GM12875 (cell line): ENCODE results near the gene ARHGAP19.

Source experiments
- H3K4me3 ChIP-seq: one replicate; pipeline ENCODE4 v1.5.1; 2011; ENCODE audit warnings: low read depth, low read length, control low read depth
- TF ChIP-seq, protein P1 (sequence below): IDR thresholded peaks from 2 replicates; pipeline ENCODE4 v1.5.1; 2011; ENCODE audit warnings: low read depth, mild to moderate bottlenecking, control low read depth, inconsistent platforms, low read length, moderate library complexity, borderline replicate concordance; ENCODE audit not compliant: insufficient read depth

Gene ARHGAP19

GRCh38 chr10:97174941-97175340, 117.5 kb downstream of the ARHGAP19 start:
- no peak overlapping the region for H3K4me3 ChIP-seq
- TF ChIP-seq, protein P1, sequence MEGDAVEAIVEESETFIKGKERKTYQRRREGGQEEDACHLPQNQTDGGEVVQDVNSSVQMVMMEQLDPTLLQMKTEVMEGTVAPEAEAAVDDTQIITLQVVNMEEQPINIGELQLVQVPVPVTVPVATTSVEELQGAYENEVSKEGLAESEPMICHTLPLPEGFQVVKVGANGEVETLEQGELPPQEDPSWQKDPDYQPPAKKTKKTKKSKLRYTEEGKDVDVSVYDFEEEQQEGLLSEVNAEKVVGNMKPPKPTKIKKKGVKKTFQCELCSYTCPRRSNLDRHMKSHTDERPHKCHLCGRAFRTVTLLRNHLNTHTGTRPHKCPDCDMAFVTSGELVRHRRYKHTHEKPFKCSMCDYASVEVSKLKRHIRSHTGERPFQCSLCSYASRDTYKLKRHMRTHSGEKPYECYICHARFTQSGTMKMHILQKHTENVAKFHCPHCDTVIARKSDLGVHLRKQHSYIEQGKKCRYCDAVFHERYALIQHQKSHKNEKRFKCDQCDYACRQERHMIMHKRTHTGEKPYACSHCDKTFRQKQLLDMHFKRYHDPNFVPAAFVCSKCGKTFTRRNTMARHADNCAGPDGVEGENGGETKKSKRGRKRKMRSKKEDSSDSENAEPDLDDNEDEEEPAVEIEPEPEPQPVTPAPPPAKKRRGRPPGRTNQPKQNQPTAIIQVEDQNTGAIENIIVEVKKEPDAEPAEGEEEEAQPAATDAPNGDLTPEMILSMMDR: no peak

- TF ChIP-seq, protein P1: no peak
- no peak overlapping the region for H3K4me3 ChIP-seq
These were observed 118.1 kb downstream of the ARHGAP19 start for GRCh38 chr10:97174276-97174775.

DNA sequence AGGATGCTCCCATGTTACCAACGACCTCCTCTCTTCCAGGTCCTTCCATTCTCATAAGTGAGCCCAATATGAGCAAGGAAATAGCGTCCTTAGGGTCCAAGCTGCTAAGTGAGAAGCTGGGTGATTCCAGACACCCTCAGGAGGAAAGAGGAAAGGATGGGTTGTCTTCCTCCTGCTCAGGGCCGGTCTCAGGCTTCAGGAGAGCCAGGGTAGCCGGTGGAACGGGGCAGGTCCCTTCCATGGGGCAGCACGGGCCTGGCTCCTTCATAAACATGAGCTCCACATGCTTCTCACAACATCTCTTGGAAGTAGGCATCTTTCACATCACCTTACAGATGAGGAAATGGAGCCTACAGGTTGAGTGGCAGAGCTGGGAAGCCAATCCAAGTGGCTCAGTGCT, 119.4 kb downstream of the ARHGAP19 start:
- TF ChIP-seq, protein P1: no peak
- H3K4me3 ChIP-seq: no peak overlapping the region
